B cell (primary cell): ENCODE results near the gene ZNF581.

Source experiments
- CTCF ChIP-seq: fragments of 200-600 bp; IDR thresholded peaks from one replicate; pipeline ENCODE4 v1.8.0; 2022; ENCODE audit warnings: antibody characterized with exemption, mild to moderate bottlenecking
- EZH2 ChIP-seq: IDR thresholded peaks from 2 replicates; pipeline ENCODE4 v1.6.1; 2012; ENCODE audit warnings: borderline replicate concordance, low read depth, mild to moderate bottlenecking, moderate library complexity, low read length; ENCODE audit not compliant: insufficient read depth, poor library complexity, severe bottlenecking

DNA sequence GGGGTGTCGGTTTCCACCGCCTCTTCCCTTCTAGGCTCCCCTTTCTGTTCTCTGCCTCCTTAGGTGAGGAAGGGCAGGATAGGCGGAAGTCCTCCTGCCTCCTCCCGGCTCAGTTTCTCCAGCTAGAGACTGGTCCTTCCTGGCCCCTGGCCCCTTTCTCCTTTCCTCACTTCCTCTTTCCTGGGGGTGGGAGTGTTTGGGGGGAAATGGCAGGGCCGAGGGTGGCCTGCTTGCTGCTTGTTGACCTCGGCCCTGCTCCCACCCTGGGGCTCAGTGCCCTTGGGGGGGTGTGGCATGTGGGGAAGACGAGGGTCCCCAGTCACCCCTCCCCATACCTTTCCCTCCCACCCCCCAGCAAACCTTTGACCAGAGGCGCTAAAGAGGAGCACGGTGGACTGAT, 16.4 kb downstream of the ZNF581 start:
- TF ChIP-seq CTCF = no peak
- TF ChIP-seq EZH2 = no peak
